MM.1S (cell line): ENCODE results near the gene HTRA2.

Experiments
- CTCF ChIP-seq: fragments of 300-600 bp; sonication (generic); IDR thresholded peaks from 2 replicates; pipeline ENCODE4 v1.5.1; 2016; ENCODE audit warnings: antibody characterized with exemption, low read length, mixed read lengths
- EZH2 ChIP-seq: fragments of 300-600 bp; sonication (generic); optimal IDR thresholded peaks from 2 replicates; pipeline ENCODE3; 2017; ENCODE audit warnings: low read depth, mild to moderate bottlenecking, antibody characterized with exemption, low read length, mixed read lengths
- EZH2phosphoT487 ChIP-seq: fragments of 300-600 bp; sonication (generic); IDR thresholded peaks from 2 replicates; pipeline ENCODE4 v1.6.1; 2018; ENCODE audit warnings: antibody characterized with exemption, low read length

- TF ChIP-seq CTCF (no peak), EZH2 (no peak), EZH2phosphoT487 (no peak)
These were observed 36.2 kb upstream of the HTRA2 start for GRCh38 chr2:74493546-74493945.
